GM21447 (cell line): ENCODE results near the gene SLC4A9.

Source experiments
- ATAC-seq: cut with Tn5 transposase; IDR thresholded peaks from one replicate; pipeline ENCODE4 v1.9.1; 2021; ENCODE audit not compliant: unreplicated experiment

Gene SLC4A9

DNA sequence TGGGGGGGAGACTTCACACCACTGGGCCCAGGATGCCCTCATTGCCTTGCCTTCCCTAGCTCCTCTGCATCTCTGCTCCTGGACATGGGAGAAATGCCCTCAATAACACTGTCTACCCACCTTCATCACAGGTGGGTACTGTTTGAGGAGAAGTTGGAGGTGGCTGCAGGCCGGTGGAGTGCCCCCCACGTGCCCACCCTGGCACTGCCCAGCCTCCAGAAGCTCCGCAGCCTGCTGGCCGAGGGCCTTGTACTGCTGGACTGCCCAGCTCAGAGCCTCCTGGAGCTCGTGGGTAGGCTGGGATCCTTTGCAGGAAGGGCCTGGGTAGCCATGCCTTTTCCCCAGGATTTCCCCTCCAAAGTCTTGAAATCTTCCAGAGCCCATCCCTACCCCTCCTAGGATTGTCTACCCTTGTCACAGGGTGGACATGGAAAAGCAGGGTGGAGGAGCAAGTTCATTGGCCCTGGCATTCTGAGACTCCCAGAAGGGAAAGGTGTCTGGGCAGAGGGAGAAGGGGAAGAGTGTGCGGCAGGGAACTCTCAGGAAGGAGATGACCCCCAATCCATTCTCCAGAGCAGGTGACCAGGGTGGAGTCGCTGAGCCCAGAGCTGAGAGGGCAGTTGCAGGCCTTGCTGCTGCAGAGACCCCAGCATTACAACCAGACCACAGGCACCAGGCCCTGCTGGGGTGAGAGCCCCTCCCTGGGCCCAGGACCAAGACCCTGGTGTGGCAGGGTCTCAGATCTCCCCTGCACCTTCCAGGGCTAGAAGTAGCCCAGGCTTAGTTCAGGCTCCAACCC lies 886 bp downstream of the SLC4A9 start:
- no peak for ATAC-seq

DNA sequence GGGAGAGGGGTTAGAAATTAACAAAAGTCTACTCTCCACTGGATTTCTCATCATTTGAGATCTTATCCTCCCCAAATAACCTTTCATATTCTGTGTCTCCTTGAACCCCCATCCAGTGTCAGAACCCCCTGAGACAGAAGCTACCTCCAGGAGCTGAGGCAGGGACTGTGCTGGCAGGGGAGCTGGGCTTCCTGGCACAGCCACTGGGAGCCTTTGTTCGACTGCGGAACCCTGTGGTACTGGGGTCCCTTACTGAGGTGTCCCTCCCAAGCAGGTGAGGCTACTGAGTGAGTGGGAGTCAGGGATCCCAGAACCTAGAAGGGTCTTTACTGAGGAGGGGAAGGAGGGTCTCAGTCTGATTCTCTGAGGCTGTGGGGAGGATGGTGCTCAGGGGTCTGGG lies 1.9 kb downstream of the SLC4A9 start:
- ATAC-seq, result no peak

DNA sequence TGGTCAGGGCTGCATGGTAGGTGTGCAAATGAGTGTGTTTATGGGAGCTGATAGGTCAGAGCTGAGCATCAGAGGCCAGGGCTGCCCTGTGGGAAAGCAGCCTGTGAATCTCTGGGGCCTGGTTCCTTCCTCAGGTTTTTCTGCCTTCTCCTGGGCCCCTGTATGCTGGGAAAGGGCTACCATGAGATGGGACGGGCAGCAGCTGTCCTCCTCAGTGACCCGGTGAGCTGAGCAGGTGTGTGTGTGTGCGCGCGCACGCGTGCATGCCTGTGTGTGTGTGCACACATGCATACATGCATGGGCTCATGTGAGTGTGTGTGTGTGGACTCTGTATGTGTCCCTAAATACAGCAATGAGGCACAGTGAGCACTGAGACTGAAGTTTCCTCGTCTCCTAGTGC lies 2.3 kb downstream of the SLC4A9 start:
- no peak for ATAC-seq

DNA sequence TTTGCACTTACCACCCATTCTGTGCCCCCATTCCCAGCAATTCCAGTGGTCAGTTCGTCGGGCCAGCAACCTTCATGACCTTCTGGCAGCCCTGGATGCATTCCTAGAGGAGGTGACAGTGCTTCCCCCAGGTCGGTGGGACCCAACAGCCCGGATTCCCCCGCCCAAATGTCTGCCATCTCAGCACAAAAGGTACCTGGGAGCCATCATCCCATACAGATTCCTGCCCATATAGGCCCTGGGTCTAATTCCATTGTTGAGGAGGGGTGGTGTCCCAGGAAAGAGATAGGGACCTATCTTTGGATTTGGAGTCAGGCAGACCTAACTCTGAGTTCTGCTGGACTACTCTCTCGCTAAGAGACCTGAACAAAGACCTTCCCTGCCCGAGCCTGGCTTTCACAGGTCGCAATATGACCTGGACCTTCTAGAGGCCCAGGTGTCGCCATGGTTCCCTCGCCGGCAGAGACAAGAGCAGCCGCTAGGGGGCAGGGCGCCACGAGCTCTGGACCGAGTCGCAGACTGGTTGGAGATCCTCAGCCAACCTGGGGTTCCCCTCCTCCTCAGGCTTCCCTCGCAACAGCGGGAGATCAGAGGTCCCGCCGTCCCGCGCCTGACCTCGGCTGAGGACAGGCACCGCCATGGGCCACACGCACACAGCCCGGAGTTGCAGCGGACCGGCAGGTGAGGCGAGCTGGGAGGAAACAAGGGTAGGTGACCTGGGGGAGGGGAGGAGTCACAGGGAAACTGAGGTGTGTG lies 3.1 kb downstream of the SLC4A9 start:
- ATAC-seq, result peak; percentile 88

DNA sequence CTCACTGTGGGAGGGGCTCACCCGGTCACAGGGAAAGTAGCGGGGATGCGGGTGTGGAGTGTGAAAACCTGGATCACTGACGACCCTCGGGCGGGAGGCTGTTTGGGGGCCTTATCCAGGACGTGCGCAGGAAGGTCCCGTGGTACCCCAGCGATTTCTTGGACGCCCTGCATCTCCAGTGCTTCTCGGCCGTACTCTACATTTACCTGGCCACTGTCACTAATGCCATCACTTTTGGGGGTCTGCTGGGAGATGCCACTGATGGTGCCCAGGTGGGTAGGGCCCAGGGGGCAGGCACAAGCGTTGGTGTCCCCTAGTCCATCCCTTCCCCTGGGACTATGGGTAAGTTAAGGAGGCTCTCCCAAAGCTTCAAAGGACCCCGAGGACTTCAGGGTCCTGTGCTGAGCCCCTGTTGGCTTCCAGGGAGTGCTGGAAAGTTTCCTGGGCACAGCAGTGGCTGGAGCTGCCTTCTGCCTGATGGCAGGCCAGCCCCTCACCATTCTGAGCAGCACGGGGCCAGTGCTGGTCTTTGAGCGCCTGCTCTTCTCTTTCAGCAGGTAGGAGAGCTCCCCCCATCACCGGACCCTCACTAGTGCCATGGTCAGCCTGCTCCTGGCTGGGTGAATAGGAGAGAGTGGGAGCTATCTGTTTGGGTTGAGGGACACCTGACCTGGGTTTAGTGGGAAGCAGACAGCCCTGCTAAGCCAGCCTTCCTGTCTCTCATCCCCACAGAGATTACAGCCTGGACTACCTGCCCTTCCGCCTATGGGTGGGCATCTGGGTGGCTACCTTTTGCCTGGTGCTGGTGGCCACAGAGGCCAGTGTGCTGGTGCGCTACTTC lies 3.9 kb downstream of the SLC4A9 start:
- no peak for ATAC-seq

DNA sequence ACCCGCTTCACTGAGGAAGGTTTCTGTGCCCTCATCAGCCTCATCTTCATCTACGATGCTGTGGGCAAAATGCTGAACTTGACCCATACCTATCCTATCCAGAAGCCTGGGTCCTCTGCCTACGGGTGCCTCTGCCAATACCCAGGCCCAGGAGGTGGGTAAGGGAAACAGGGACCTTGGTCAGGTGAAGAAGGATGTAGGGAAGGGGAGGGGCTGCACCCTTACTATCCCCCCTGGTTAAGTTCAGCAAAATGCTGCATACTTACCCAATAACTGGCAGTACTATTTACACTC lies 4.4 kb downstream of the SLC4A9 start:
- ATAC-seq, result no peak

DNA sequence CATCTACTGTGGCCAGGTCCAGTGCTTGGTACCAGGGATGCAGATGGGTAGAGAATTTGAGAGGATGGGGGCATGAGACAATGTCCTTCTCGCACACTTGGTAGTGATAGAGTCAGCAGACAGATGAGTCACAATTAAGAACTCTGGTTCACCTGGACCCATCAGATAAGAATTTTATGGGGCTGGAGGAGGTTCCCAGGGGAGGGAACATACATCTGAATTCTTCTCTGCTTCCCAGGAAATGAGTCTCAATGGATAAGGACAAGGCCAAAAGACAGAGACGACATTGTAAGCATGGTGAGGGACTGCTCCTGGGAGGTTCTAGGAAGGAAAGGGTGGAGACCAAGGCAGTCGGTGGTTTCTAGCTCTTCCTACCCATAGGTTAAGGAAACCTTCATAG lies 5.3 kb downstream of the SLC4A9 start:
- ATAC-seq, result no peak

DNA sequence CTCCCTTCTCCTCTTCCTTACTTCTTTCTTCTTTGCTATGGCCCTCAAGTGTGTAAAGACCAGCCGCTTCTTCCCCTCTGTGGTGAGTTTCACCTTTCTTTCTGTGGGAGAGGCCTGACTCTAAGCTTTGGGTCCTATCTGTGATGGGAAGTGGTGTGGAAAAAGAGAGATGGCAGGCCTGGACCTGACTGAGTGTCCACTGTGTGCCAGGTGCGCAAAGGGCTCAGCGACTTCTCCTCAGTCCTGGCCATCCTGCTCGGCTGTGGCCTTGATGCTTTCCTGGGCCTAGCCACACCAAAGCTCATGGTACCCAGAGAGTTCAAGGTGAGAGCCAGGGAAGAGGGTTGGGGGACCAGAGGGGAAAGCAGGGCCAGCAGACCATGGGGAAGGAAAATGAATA lies 5.9 kb downstream of the SLC4A9 start:
- ATAC-seq, result no peak

DNA sequence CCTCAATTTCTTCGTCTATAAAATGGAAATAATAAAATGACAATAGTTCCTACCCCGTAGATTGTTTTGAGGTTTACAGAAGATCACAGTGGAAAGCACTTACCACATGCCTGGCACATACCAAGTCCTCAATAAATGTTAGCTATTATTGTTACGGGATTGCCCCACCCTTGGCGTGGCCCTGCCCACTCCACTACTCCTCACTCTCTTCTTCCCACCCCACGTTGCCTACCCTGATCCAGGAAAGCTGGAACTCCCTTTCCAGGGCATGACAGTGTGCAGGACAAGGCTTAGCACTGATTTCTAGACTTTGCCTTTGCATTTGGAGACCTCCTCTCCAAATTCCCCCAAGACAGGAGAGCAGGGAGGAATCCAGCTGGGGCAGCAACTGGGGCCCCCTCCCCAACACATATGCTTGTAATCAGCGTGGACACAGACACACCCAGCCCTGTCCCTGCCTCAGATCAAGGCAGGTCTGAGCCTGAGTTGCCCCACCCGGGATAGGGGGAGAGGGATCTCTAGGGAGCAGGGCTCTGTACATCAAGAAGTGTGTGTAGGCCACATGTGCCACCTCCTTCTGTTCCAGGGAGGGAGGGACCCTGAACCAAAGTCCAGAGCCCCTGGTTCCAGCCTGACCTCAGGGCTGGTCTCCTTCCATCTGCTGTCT lies 6.7 kb downstream of the SLC4A9 start:
- ATAC-seq, result no peak

DNA sequence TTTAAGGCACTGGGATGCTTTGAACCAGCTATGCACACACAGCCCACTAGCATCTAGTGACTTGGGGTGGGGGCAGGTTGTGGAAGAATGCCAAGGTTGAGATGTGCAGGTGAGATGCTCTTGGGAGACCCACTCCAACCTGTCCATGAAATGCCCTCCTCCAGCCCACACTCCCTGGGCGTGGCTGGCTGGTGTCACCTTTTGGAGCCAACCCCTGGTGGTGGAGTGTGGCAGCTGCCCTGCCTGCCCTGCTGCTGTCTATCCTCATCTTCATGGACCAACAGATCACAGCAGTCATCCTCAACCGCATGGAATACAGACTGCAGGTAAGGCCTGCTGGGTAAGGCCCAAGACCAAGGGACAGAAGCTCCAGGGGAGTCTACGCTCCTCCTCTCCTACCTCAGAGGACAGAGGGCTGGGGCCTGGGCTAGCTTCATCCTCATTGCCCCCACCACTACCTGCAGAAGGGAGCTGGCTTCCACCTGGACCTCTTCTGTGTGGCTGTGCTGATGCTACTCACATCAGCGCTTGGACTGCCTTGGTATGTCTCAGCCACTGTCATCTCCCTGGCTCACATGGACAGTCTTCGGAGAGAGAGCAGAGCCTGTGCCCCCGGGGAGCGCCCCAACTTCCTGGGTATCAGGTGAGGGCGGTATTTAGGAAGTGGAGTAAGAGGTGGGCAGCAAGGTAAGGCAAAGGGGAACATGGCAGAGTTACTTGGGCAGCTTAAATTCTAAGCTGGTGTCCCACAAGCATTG lies 7.4 kb downstream of the SLC4A9 start:
- ATAC-seq, result no peak

DNA sequence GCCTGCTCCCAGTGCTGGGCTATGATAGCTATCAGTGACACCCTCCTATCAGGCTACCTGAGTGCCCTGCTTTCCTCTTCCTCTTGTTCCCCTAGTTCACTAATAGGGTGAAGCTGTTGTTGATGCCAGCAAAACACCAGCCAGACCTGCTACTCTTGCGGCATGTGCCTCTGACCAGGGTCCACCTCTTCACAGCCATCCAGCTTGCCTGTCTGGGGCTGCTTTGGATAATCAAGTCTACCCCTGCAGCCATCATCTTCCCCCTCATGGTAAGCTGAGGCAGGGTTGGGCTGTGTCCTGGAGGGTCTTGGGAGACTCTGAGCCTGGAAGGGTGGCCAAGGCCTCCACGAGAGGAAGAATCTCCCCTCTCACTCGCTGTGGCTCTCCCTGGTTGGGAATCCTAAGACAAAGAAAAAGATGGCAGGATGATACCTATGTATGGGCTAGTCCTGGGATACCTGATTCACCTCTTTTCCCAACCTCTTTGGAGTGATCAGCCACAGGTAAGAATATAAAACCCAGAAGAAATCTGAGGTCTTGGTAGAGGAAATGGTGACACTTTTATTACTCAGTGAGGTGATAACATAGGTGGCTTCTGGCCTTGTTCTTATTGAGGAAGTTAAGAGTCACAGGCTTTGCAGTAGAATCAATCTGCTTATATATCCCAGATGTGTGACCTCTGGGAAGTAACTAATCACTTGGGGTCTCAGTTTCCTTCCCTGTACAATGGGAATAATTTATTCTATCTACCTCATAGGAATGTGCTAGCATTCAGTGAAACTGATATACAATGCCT lies 11.6 kb downstream of the SLC4A9 start:
- ATAC-seq, result no peak

DNA sequence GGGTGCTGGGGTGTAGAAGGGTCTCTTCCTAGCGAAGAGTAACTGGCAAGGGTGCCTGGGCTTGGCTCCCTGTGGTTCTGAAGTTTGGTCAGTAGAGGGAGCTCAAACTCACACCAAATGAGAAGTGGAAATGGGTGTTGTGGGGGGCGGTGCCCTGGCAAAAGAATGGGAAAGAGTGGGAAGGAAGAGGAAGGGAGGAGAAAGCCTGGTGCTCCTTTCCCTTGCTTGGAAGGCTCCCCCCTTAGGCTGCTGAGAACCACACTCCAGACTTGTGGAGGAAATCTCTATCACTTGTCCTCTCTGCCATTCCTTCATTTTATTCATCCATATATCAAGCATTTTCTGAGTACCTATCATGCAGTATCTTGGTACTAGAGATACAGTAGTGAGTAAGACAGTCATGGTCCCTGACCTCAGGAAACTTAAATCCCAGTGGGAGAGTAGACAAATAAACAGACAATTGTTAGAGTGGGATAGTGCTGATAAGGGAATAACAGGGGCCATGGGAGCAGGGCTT lies 13.0 kb downstream of the SLC4A9 start:
- ATAC-seq, result peak; percentile 87

DNA sequence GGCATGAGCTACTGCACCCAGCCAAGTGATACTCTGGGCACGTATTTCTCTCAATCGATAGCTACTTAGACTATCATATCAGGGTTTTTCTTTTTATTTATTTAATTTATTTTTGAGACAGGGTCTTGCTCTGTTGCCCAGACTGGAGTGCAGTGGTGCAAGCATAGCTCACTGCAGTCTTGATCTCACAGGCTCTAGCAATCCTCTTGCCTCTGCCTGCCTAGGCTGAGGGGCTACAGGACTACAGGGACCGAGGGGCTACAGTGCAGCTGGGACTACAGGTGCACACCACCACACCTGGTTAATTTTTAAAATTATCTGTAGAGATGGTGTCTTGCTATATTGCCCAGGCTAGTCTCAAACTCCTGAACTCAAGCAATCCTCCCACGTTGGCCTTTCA lies 21.4 kb downstream of the SLC4A9 start:
- no peak for ATAC-seq

DNA sequence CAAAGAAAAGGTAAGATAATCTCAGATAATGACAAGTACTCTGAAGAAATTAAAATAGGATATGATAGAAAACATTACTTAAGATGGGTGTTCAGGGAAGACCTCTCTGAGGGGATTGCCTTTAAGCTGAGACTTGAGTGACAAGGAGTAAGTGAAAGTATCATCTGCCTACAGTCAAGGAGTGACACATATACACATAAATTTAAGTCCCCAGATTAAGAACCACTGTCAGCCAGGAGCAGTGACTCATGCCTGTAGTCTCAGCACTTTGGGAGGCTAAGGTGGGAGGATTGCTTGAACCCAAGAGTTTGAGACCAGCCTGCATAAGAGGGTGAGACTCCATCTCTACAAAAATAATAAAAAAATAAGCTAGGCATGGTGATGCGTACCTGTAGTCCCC lies 22.0 kb downstream of the SLC4A9 start:
- ATAC-seq, result no peak

DNA sequence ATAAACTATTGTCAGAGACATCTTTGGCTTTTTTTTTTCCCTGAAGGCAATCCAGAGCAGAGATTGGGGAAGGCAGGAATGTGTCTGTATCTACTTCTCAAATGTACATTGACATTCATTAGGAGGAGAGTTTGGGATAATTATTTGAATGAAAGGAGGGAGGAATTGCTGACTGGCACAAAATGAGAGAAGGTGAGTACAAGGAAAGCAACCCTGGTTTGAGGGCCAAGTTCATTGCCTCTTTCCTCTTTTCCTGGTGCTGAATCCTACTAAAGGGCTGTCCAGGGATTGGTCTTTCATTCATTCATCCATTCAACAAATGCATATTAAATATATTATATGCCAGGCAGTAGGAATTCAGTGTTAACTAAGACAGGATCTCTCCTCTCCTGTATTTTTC lies 22.9 kb downstream of the SLC4A9 start:
- no peak for ATAC-seq

DNA sequence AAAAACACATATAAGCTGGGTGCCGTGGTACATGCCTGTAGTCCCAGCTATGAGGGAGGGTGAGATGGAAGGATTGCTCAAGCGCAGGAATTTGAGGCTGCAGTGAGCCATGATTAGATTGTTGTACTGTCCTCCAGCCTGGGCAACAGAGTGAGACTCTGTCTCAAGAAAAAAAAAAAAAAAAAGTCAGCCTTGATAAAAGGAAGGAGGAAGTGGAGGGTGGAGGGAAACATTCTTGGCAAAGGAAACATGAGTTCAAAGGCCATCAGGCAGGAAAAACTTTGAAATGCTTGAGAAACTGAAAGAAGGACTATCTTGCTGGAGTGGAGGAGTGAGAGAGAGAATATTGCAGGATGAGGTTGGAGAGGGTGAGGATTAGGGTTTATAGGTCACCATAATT lies 23.3 kb downstream of the SLC4A9 start:
- no peak for ATAC-seq

DNA sequence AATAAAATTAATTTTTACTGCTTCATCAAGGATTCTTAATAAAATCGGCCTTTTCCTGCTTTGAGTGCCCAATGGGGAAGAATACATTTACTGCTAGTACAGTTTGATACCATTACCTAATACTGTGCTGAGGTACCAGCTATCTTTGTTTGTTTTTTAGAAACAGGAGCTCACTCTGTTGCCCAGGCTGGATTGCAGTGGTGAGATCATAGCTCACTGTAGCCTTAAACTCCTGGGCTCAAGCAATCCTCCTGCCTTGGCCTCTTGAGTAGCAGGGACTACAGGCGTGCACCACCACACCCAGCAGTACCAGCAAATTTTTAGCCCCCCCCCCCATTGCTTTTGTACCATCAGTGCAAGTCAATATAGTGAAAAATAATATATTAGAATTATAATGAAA lies 28.1 kb downstream of the SLC4A9 start:
- no peak for ATAC-seq

DNA sequence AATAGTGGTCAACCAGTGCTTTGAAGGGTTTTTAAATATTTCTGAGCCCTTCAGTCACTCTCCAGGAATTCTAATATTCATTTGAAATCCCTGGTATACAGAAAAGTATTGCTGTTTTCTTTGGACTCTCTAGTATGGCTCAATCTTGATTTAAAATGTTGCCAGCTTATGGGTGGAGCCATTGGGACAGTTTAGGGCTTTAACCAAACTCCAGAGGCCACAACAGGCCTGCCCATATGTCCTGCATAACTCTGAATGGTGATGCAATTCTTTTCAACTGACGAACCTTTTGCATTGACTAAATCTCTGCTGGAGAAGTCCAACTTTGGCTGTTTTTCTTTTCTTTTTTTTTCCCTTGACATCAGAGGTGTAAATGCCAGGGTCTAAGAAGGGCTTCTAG lies 31.3 kb downstream of the SLC4A9 start:
- ATAC-seq, result no peak

DNA sequence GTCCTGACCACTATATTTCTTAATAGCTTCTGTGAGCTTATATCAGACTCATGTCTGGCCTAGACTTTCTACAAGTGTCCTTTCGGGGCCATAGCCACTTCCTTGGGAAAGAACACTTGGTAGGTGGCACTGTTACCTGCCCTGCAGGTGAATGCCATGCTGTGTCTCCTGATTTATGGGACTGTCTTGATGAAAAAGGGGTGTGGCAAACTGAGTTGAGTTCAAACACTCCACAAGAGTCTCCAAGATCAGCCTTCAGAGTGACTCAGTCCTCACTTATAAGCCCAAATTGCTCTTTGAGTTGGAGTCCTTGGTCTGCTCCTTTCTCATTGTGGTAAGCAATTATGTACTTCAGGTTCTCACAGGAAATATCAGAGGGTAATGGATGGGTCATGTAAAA lies 31.7 kb downstream of the SLC4A9 start:
- ATAC-seq, result no peak

DNA sequence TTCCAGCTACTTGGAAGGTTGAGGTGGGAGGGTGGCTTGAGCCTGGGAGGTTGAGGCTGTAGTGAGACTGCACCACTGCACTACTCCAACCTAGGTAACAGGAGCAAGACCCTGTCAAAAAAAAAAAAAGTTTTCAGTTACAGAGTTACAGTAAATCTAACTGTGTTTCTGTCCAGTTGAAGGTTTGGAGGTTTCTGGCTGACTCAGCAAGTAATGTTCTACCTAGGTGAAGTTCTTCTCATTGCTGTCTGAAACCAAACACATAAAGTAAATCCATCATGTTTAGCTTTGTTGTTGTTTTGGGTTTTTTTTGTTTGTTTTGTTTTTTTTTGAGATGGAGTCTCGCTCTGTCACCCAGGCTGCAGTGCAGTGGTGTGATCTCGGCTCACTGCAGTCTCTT lies 33.7 kb downstream of the SLC4A9 start:
- no peak for ATAC-seq
